Right atrium auricular region (tissue), 2 donors: Measurements from ENCODE around the gene GRAMD1A. TPM values are rescaled to one million over a fixed set of nuclear protein-coding genes. Genes with fewer than 3 reads are reported as not detected.

Experiments used
- DNase-seq: peaks from one replicate; pipeline ENCODE4 v3.0.0-alpha.2; 2019; ENCODE audit warnings: low spot score
- H3K27ac ChIP-seq, 2 donors: fragments of 200-600 bp; sonication (generic); 1 replicate in 1 of 2; 2 replicates in 1 of 2; pipeline ENCODE4 v1.5.1; 2016 to 2019
- H3K27me3 ChIP-seq, 2 donors: fragments of 200-600 bp; sonication (generic); one replicate each; pipeline versions ENCODE4 v1.5.1 to v1.6.0; 2017 to 2019
- H3K36me3 ChIP-seq: fragments of 200-600 bp; sonication (generic); one replicate; pipeline ENCODE4 v1.5.1; 2016
- H3K4me1 ChIP-seq, 2 donors: fragments of 200-600 bp; sonication (generic); one replicate each; pipeline versions ENCODE4 v1.5.1 to v1.6.0; 2017 to 2019
- H3K4me3 ChIP-seq, 2 donors: fragments of 200-600 bp; sonication (generic); 1 replicate in 1 of 2; 2 replicates in 1 of 2; pipeline ENCODE4 v1.5.1; 2017 to 2019; ENCODE audit warnings: mild to moderate bottlenecking in 1 of 2, moderate library complexity in 1 of 2
- H3K9me3 ChIP-seq, 2 donors: fragments of 200-600 bp; sonication (generic); one replicate each; pipeline ENCODE4 v1.5.1; 2019
- CTCF ChIP-seq, 2 donors: fragments of 200-600 bp; sonication (generic); IDR thresholded peaks; one replicate each; pipeline ENCODE4 v1.5.1; 2019; ENCODE audit warnings: antibody characterized with exemption in 2 of 2
- total RNA-seq, 2 donors: library from RNA; depleted of rRNA; stranded (reverse); fragments of >200 nt; gene quantifications; one replicate each; pipeline ENCODE4 v1.1.0, GENCODE V29; 2016

The GRAMD1A gene
- total RNA-seq, 2 donors from 2014 or later = 29.6 to 37.7 TPM

DNA sequence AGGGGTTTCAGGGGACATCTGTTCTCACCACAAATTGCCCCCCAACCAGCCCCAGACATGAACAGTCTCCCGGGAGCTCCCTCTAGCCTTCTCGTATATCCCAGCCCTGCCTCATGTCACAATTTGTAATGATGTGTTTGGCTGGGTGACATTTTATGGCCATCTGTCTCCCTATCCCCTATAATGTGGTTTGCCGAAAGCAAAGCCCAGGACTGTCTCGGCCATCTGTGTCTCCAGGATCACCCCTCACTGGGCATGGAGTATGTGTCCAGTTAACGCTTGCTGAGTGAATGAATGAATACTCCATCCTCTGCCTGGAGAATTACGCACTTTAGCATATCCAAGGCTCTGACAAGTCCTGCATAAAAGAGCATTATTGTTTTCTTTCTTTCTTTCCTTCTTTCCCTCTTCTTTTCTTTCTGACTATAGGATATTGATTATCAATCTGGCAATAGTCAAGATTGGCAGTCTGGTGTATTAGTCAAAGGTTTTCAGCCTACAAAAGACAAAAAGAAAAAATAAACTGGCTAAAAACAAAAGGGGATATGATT is 56.5 kb downstream of the GRAMD1A start:
- no peaks in the 10 kb centered on the region for H3K27me3 ChIP-seq
- no peak overlapping the region for H3K27ac ChIP-seq
- DNase-seq = no peak

GRCh38 chr19:35058370-35058769 is 58.2 kb downstream of the GRAMD1A start:
- no peak for TF ChIP-seq CTCF (IDR thresholded peaks at IDR 0.05)
- H3K4me1 ChIP-seq = peaks cover 0 to 14% of the 10 kb centered on the region in 2 donors
- no peaks in the 10 kb centered on the region for H3K36me3 ChIP-seq
- DNase-seq = no peak
- H3K27me3 ChIP-seq = no peaks in the 10 kb centered on the region
- no peak overlapping the region for H3K27ac ChIP-seq
- no peaks in the 10 kb centered on the region for H3K9me3 ChIP-seq
- H3K4me3 ChIP-seq = no peak overlapping the region

More for the DNA sequence above, 56.5 kb downstream of the GRAMD1A start:
- no peaks in the 10 kb centered on the region for H3K36me3 ChIP-seq
- H3K4me3 ChIP-seq = no peak overlapping the region
- H3K9me3 ChIP-seq = no peaks in the 10 kb centered on the region
- peaks cover 0 to 21% of the 10 kb centered on the region in 2 donors for H3K4me1 ChIP-seq
- TF ChIP-seq CTCF (IDR thresholded peaks at IDR 0.05) = no peak

GRCh38 chr19:35059006-35059798 is 59.1 kb downstream of the GRAMD1A start:
- H3K9me3 ChIP-seq = no peaks in the 10 kb centered on the region
- TF ChIP-seq CTCF (IDR thresholded peaks at IDR 0.05) = no peak

GRCh38 chr19:35059799-35060091 is 59.6 kb downstream of the GRAMD1A start:
- Histone ChIP-seq H3K27me3 (no peaks in the 10 kb centered on the region), H3K9me3 (no peaks in the 10 kb centered on the region), H3K36me3 (no peaks in the 10 kb centered on the region), H3K4me3 (no peak overlapping the region), H3K4me1 (peaks cover 0 to 7% of the 10 kb centered on the region in 2 donors), H3K27ac (no peak overlapping the region)
- no peak for TF ChIP-seq CTCF (IDR thresholded peaks at IDR 0.05)
- DNase-seq = no peak

More at GRCh38 chr19:35059006-35059798, 59.1 kb downstream of the GRAMD1A start:
- H3K27me3 ChIP-seq = no peaks in the 10 kb centered on the region
- H3K4me1 ChIP-seq = peaks cover 0 to 7% of the 10 kb centered on the region in 2 donors
- DNase-seq = no peak
- H3K27ac ChIP-seq = no peak overlapping the region
- H3K4me3 ChIP-seq = no peak overlapping the region
- H3K36me3 ChIP-seq = no peaks in the 10 kb centered on the region

GRCh38 chr19:35060160-35060855 is 60.2 kb downstream of the GRAMD1A start:
- Histone ChIP-seq H3K36me3 (no peaks in the 10 kb centered on the region), H3K4me3 (no peak overlapping the region), H3K27ac (no peak overlapping the region), H3K4me1 (peaks cover 0 to 7% of the 10 kb centered on the region in 2 donors), H3K9me3 (no peaks in the 10 kb centered on the region), H3K27me3 (no peaks in the 10 kb centered on the region)
- TF ChIP-seq CTCF (IDR thresholded peaks at IDR 0.05) = no peak
- DNase-seq = no peak
